Stimulated activated CD8-positive, alpha-beta memory T cell treated with anti-CD3 and anti-CD28 coated beads, Interleukin-12 subunit alpha, Interleukin-12 subunit beta, amount 100 ng/mL, for 24 hours (primary cell): Measurements from ENCODE around the gene PFDN6.
A peak's percentile ranks its signal among the peaks of the same experiment; 100 is the strongest.

ENCODE experiments used
- DNase-seq: peaks from one replicate; pipeline ENCODE4 v3.0.0-alpha.2; 2020; ENCODE audit errors: extremely low read depth

The PFDN6 gene

DNA sequence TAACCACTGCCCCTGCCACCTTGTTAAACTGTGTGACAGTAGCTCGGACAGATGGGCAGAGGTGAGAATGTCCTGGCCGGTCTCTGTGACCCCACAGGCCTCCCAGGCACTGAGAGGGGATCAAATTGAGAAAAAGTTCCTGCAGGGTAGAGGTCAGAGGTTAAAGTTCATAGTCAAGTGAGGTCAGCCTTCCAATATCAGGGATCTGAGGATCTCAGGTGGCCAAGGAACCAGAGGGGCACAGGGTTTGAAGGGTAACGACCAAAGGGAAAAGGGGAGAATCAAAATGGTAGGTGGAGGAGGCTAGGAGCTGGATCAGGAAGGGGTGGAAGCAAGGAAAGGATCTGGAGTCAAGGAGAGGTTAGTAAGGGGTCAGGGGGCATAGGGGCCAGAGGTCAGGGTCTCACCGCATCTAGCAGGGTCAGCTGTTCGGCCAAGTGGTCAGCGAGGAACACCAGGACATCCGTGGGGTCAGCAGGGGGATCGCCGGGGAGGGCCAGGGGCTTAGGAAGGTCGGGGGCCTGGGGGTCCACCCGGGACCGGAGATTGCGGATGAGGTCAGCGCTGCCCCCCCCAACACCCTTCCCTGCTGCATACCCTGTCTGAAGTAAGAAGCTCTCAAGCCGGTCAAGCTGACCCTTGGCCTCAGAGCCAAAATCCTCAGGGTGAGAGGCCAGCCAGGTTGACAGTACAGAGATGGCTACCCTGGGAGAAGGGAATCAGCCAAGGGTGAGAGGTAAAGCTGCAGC, 6.4 kb downstream of the PFDN6 start:
- no peak for DNase-seq

DNA sequence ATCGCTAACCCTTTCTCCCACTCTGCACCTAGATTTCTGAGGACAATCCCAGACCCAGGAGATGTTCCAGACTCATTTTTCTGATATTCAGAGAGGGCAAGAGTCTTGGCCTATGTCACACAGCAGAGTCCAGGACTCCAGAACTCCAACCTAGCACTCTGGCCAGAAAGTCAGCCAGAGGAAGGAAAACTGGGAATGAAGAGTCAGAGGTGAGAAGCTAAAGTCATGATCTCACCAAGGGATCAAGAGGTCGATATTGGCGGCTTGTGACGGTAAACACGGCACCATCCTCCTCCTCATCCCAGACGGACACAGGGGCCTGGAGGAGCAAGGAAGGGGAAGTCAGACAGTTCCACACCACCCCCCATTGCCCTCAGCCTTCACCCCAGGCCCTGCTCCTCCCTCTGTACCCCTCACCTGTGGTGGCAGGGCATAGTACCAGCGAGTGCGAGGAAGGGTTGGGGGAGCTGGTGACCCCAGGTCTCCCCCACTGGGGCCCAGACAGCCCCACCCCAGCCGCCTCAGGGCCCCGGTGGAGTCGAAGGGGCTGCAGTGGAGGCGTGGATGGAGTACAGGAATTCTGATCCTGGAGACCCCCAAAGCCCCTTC, 7.5 kb downstream of the PFDN6 start:
- DNase-seq, result no peak

DNA sequence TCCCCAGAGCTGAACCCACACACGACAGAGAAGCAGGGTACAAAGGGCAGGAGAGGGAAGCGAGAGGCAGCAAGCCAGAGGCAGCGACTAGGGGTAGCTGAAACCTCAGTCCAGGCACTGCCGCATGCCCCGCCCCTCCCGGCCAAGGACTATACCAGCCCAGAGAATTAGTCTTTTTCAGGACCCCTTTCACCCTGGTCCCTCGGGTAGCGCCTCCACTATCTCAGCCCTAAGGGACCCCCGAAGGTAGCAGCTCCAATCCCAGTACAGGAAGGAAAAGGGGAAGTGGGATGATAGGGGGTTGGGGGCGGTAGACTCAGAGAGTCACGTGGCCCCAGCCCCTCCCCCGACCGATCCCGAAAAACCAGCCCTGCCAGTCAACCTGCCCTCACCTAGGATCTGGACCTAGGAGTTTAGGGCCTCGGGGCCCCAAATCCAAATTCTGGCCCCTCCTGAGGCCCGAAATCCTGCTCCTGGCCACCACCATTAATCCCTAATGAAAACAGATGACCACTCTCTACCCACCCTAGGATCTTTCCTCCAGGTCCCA, 8.1 kb downstream of the PFDN6 start:
- no peak for DNase-seq

DNA sequence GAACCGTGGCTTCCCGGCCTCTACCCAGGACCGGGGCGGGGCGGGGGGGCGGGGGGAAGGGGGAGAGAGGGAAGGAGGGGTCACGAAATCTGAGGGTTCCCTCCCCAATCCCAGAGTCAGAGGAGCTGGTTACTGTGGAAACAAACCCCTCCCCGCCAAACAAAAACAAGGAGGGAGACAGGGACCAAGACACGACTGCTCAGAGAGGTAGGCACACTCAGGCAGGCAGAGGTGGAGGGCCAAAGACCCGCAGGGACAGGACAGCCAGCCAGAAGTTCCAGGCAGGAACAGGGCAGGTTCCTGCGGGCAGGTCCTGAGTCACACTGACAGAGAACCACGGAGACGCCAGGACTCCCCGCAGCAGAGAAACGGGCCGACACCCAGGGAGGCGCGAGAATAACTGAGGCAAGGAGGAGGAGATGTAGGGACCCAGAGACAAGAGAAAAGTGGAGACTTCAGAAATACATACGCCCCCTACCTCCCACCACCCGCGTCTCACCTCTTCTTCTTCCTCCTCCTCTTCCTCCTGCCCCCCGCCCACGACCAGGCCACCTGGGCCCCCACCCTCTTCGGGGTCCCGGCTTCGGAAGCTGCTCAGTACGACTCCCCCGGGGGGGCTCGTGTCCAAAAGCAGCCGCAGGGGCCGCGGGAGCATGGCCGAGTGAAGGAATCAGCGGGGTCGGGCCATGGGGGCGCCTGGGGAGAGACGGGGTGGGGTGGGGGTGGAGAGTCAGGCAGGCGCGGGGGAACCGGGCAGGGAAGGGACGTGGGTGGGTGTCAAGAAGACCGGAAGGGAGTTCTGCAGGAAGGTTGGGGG, 8.8 kb downstream of the PFDN6 start:
- DNase-seq, result no peak

DNA sequence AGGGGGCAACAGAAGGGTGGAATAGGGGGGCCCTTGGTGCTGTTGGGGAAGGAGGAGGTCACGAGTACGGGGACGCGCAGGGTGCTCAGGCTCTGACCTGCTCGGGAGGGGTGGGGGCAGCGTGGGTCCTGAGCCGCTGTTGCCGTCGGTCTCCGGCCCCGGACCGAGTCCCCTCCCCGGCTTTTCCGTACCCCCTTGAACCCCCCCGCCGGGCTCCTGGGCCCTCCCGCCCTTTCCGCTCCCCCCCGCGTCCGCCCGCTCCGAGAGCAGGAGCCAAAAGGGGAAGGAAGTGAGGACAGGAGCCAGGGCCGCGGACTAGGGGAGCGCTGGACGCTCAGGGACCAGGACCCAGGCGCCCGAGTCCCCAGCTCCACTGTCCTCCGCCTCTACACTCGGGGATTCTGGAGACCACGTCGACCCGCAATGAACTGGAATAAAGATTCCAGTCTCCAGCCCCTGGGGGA, 9.4 kb downstream of the PFDN6 start, which contains the start of gene RGL2:
RGL2 (minus strand) TSS at position 170 of the 464 bp plus-strand sequence. CDS start 332 bp downstream, outside the sequence.
- no peak for DNase-seq

DNA sequence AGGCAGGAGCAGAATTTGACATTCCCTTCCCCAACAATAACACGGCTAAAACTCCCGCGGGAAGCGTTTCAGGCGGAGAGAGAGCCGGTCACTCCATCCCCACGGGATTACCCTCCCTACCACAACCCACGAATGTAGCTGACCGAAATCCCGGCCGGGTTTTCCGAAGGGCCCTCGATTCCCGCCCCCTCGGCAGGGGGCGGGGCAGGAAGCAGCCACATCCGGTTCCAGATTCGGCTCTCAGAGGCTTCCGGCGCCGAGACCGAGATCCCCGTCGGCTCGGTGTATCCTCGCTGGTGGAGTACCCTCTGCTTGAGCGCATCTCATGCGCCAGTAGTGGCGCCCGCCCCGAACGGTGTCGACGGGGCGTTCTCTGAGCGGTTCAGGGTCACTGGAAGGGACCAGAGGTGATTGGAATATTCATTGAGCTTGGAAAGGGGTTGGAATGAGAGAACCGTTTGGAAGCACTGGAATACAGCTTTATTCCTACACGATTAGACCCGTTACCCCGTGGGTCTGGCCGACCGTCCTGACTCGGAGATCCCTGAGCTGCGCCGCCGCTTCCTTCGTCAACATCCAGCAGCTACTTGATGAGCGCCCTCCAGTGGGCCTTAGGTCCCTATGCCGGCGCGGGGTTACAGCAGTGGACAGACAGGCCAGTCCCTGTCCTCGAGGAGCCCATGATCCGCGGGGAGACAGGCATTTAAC, 10.0 kb downstream of the PFDN6 start:
- DNase-seq, result peak; percentile 87

DNA sequence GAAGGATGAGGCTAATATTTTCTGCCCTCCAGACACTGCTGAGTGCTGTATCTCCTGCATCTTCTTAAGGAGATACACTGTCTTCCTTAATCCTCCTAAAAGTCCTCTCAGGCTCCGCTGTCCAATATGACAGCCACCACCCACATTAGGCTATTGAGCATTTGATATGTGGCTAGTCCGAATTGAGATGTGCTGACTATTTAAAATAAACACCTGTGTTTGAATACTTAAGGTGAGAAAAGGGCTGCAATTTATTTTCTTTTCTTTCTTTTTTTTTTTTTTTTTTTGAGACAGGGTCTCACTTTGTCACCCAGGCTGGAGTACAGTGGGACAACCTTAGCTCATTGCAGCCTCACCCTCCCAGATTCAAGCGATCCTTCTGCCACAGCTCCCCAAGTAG, 12.5 kb downstream of the PFDN6 start:
- no peak for DNase-seq

DNA sequence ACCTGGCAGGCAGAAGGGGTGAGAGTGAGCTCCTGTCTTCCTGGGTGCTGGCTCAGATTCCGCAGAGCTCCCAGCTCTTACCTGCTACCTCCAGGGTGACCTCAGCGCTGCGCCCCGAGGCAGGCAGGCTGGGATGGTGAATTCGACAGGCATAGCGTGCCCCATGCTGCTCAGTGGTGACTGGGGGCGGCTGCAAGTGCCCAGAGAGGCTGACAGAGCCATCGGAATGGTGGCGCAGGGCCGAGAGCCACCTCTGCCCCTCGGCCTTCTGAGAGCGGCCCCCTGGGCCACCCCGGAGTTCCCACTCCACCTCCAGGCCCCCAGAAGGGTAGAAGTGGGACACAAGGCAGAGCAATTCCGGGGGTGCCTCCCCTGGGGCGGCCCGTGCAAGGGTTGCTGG, 14.8 kb downstream of the PFDN6 start:
- DNase-seq, result no peak

DNA sequence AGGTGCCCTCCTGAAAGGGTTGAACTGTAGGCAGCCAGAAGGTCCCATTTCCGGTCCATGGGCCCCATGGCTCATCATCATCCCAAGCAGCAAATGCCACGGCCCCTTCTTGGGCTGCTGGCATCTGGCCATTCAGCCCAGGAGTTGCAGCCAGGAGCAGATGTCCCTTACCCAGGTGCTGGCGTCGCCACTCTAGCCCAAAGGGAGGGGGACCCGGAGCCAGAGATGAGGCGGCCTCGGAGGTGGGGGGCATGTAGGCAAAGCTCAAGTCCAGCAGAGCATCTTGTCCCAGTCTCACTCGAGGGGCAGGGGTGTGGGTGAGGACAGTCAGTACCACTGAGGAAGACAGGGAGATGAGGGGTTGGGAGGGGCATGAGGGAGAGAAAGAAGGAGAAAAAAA, 15.7 kb downstream of the PFDN6 start:
- no peak for DNase-seq

DNA sequence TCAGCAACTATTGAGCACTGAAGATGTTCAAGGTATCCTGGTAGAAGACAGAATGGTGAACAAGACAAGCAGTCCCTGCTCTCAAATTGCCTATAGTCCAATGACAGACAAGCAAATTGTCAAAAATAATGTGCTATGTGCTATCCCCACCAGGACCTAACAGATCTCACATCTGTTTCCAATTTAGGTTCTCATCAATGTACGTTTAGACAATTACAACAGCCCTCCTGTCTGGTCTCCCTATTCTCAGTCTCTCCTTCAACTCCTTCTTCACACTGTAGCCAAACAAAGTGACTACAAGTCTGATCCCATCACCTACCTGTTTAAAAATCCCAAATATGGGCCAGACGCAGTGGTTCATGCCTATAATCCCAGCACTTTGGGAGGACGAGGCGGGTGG, 17.0 kb downstream of the PFDN6 start:
- DNase-seq, result no peak

DNA sequence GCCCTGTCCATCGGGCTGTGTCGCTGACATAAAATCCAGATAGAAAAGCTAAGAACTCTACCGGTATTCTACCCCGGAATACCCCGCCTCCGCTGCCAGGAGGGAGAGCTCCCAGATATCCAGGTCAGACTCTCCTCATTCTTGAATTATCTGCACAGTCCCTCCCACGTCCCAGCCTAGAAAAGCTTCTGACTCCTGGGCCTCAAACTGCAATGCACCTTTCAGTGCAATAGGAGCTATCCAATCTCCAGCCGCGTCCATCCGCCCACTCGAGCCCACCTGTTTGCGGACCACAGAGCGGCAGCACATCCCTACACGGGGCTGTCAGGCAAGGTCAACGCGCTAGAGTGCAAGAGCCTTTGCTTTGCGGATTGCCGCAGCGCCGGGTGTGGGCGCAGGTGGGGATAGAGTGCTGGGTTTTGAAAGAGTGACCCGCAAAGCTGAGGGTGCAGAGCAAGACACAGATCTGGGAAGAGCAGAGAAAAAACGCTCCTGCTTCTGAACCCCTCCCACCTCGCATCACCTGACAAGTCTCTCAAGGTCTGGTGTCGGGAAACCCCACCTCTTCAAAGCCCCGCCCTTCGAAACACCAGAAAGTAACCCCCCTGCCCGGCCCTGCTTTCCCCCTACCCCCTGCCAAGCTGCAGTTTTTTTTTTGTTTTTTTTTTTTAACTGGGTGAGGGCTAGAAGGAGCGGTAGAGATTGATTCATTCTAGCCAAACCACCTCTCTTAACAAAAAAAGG, 23.1 kb downstream of the PFDN6 start:
- DNase-seq, result no peak

DNA sequence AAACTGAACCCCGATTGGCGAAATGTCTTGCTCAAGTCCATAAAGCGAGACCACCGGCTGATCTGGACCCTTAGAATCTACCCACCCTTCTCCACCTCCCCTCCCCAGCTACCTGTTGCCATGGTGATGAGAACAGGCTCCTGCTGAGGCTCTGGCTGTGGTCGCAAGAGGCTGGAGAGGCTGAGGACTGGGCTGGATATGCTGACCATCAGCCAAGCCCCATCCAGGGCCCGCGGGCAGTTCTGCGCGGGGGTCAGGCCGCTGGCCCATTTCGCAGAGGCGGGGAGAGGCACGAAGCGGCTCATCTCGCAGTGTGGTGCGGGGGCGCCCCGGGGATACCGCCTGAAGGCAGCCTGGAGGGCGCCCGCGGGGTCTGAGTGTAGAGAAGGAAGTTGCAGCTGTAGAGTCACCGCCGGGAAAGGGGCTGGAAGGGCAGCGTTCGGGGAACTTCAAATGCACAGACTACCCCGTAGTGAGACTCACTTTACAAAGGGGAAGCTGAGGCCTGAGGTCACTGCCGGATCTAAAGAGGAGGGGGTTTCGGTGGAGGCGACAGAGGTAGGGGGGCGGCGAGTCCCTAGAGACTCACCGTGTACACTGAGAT, 23.8 kb downstream of the PFDN6 start:
- DNase-seq, result no peak

DNA sequence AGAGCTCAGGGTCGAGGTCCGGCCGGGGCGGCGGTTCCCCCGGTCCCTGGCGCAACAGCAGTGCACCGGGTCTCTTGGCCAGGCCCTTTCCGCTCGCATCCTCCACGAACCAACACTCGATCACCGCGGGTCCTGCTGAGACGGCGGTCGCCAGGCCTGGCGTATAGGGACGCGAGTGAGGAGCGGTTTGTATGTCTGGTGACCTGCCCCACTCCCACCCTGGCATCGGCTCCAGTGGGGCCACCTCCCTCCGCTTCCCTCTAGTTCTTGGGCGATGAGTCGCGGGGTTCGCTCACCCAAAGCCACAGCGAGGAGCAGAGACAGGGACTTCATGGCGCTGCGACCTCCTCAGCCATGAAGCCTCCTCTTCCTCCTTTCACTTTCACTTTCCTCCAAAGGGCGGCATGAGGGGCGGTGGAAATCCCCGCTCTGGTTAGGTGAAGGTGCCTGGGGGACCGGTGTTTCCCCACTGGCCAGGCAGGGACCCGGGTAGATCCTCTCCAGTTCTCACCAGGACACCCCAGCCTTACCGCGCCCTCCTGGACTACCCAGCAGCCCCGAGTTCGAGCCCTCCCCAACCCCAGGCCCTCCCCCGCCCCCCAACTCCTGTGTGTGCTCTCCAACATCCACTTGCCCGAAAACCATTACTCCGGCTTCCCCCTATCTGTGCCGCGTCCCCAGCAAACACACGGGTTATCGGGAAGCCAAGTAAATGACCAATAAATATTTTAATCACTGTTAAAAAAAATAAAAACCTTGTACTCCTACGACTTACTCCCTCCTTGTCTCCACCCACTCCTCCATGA, 24.5 kb downstream of the PFDN6 start, which contains the start of gene TAPBP:
TAPBP (minus strand) TSS at position 370 of the 806 bp plus-strand sequence; CDS start at position 333, 37 bp downstream.
- peak; percentile 69 for DNase-seq

DNA sequence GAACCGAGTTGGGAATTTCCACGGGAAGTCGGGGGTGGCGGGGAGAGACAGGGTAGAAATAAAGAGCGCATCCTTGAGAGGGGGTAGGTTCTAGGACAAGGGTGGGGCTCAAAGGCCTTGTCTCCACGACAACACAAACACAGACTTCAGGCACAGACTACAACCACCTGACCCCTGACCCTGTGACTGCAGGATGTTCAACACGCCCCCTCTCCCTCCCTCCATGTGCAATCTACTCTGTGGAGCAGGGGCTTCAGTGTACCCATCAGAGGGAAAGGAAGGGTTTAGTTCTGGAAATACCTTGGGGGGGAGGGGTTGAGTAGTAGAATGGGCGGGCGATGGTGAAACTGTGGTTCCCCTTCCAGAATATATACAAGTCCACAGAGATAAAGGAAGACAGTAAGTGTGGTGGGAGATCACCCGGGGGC, 25.1 kb downstream of the PFDN6 start:
- DNase-seq, result no peak

DNA sequence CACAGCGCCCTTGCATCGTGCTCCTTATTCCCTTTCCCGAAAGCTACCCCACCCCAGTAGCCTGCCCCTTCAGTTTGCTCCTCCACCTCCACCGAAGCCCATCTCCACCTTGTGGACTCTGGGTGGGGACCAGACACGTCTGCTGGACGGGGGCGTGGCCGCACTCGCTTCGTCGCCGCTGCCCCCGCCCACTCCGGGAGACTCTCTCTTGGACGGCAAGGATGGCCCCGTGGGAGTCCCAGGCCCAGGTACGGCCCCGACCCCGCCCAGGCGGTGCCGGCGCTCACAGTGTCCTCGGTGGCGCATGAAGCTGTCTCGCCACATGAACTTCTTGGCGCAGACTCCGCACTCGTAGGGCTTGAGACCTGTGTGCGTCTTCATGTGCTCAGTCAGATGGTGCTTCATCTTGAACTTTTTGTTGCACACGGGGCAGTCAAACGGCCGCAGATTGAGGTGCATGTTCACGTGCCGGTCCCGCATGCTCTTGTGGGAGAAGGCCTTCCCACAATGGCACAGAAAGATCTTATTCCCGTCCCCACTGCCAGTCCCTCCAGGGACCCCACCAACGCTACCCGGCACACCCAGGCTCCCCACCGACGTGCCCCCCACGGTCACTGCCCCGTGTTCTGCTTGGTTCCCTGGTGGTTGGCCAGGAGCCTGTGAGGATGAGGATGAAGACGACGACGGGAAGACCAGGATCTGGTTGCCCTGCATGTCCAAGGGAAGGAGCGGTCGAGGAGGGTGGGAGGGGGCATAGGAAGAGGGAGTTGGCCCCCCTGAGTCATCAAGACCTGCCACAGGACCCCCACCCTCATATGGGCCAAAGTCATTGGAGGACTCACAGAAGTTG, 25.8 kb downstream of the PFDN6 start:
- no peak for DNase-seq

DNA sequence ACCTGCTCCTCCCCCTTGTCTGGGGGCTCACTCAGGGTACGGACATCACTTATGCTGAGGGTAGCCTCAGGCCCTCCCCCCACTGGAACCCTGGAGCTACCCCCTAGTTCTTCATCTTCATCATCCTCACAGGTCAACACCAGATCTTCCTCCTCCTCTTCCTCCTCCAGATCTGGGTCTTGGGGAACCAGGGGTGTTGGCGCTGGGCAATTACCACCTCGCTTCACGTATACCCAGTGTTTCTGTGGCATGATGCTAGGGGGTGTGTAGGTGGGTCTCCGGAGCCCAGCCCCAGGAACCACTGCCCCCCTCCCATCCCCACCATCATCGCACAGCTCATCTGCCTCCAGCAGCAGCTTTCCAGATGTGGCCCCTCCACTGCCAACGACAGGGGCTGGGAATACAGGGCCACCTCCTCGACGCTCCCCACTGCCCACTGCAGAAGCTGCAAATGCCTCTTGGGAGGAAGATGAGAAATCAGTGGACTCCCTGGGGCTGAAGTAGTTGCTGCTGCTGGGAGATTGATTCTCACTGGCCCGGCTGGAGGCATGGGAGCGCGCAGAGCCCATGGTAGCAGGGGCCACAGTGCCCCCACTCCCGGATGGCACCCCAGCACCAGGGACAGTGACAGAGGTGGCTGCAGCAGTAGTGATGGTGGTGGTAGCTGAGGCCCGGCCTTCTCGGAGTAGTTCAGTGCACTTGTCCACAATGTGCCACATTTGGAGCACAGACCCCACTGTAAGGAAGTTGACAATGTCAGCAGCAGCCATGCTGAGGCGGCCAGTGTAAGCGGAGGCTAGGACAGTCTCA, 26.6 kb downstream of the PFDN6 start:
- no peak for DNase-seq

DNA sequence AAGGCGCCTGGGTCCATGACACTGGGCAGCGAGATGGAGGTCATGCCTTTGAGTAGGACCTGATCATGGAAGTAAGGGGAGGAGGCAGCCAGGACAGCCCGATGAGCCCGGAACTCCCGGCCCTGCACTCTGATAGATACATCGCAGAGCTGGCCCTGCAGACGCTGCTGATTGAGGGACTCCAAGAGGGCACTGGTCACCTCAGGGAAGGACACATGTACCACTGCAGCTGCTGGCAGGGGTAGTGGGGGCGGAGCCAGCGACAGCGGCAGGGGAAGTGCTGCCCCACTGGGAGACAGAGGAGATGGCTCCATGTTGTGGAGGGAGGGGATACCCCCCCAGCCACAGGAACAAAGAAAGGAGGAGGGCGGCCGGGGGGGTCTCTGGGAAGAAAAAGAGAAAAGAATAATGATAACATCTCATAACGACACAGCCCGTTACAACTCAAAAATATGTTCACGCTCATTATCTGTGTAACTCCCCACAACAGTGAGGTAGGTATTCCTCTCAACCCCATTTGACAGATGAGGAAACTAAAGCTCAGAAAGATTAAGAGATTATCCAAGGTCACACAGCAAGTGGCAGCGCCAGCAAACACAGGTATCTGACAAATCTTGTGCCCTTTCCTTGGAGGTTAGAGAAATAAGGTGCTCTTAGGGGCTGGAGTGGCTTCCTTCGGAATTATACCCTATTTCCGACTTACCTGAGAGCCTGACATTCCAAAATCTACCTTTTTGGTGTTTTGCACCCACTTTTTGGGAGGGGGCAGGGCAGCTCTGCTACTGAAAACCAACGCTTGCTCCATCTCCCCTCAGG, 27.4 kb downstream of the PFDN6 start:
- DNase-seq, result no peak
